IMR-90 (cell line): Measurements from ENCODE around the gene CNPY2. TPM values are rescaled to one million over a fixed set of nuclear protein-coding genes. Genes with fewer than 3 reads are reported as not detected.

Experiments
- ATAC-seq: fragments of 200-7000 bp; cut with Tn5 transposase; 2 replicates; pipeline ENCODE4 v1.9.1; 2020; ENCODE audit warnings: low read depth, mild to moderate bottlenecking, moderate library complexity
- BruUV-seq: library from RNA; stranded (reverse); fragments of 400-500 nt; replicated peaks from 2 replicates; lab custom pipeline; 2021; lab: Mats Ljungman, UMichigan
- CTCF ChIA-PET: fragments of 300-600 bp; formaldehyde crosslinking; extraction: SDS; loops from one replicate; lab custom pipeline; 2021; ENCODE audit warnings: antibody characterized with exemption; lab: Yijun Ruan, JAX
- POLR2A ChIA-PET: fragments of 300-600 bp; sonication (Branson Sonifier 250); formaldehyde crosslinking; loops from one replicate; lab custom pipeline; 2022; ENCODE audit warnings: antibody characterized with exemption; ENCODE audit not compliant: unreplicated experiment; lab: Charles Lee
- DNase-seq: peaks from one replicate; pipeline ENCODE4 v3.0.0; 2013
- H2AFZ ChIP-seq: replicated peaks from 2 replicates; pipeline ENCODE3; 2013; ENCODE audit warnings: low read length, mild to moderate bottlenecking; ENCODE audit not compliant: poor library complexity
- H2AK5ac ChIP-seq: 2 replicates; pipeline ENCODE4 v1.6.1; 2013; ENCODE audit warnings: low read depth, low read length, inconsistent platforms
- H2AK9ac ChIP-seq: replicated peaks from 2 replicates; pipeline ENCODE3; 2013; ENCODE audit warnings: mild to moderate bottlenecking, low read depth, low read length, moderate library complexity; ENCODE audit not compliant: poor library complexity
- H2BK120ac ChIP-seq: 2 replicates; pipeline ENCODE4 v1.6.1; 2013; ENCODE audit warnings: low read depth, low read length, inconsistent platforms
- H2BK15ac ChIP-seq: 3 replicates; pipeline ENCODE4 v1.6.1; 2013; ENCODE audit warnings: low read depth, low read length, inconsistent platforms
- H2BK20ac ChIP-seq: 2 replicates; pipeline ENCODE4 v1.6.1; 2013; ENCODE audit warnings: low read depth, mild to moderate bottlenecking, inconsistent platforms, low read length, moderate library complexity
- H2BK5ac ChIP-seq: 2 replicates; pipeline ENCODE4 v1.6.1; 2013; ENCODE audit warnings: mild to moderate bottlenecking, low read depth, low read length, inconsistent platforms; ENCODE audit not compliant: poor library complexity, severe bottlenecking
- H3K14ac ChIP-seq: replicated peaks from 2 replicates; pipeline ENCODE4 v1.6.1; 2013; ENCODE audit warnings: low read depth, low read length, inconsistent platforms
- H3K18ac ChIP-seq: 2 replicates; pipeline ENCODE4 v1.6.1; 2013; ENCODE audit warnings: low read depth, low read length, control low read depth
- H3K23ac ChIP-seq: 2 replicates; pipeline ENCODE4 v1.6.1; 2013; ENCODE audit warnings: low read depth, low read length, inconsistent platforms
- H3K27ac ChIP-seq: 2 replicates; pipeline ENCODE4 v1.5.1; 2013; ENCODE audit warnings: mild to moderate bottlenecking, control low read depth, low read length; ENCODE audit not compliant: insufficient read depth
- H3K27me3 ChIP-seq: 2 replicates; pipeline ENCODE4 v1.6.1; 2013; ENCODE audit warnings: low read length; ENCODE audit not compliant: control insufficient read depth, insufficient read depth
- H3K36me3 ChIP-seq: 2 replicates; pipeline ENCODE4 v1.6.1; 2013; ENCODE audit warnings: low read length, mixed read lengths; ENCODE audit not compliant: control insufficient read depth, insufficient read depth
- H3K4ac ChIP-seq: 2 replicates; pipeline ENCODE4 v1.6.1; 2013; ENCODE audit warnings: low read depth, low read length, inconsistent platforms
- H3K4me1 ChIP-seq: 2 replicates; pipeline ENCODE4 v1.6.1; 2013; ENCODE audit warnings: low read length, mixed read lengths; ENCODE audit not compliant: control insufficient read depth, insufficient read depth
- H3K4me2 ChIP-seq: 2 replicates; pipeline ENCODE4 v1.6.1; 2013; ENCODE audit warnings: low read depth, mild to moderate bottlenecking, control low read depth, low read length, moderate library complexity
- H3K4me3 ChIP-seq: 2 replicates; pipeline ENCODE4 v1.5.1; 2013; ENCODE audit warnings: low read depth, mild to moderate bottlenecking, control low read depth, low read length, moderate library complexity; ENCODE audit not compliant: insufficient read depth
- H3K56ac ChIP-seq: 2 replicates; pipeline ENCODE4 v1.6.1; 2013; ENCODE audit warnings: low read length, inconsistent platforms; ENCODE audit not compliant: insufficient read depth; ENCODE audit errors: extremely low read depth
- H3K79me1 ChIP-seq, 2 experiments: 2 replicates each; pipeline ENCODE4 v1.6.1; 2013; ENCODE audit warnings: low read length in 2 of 2, inconsistent platforms in 1 of 2, low read depth in 1 of 2
- H3K9ac ChIP-seq: 2 replicates; pipeline ENCODE4 v1.6.1; 2013; ENCODE audit warnings: low read depth, low read length, control low read depth
- H3K9me1 ChIP-seq: 2 replicates; pipeline ENCODE4 v1.6.1; 2013; ENCODE audit warnings: low read length, inconsistent platforms; ENCODE audit not compliant: insufficient read depth
- H3K9me3 ChIP-seq: 2 replicates; pipeline ENCODE4 v1.6.1; 2013; ENCODE audit warnings: low read length; ENCODE audit not compliant: control insufficient read depth, insufficient read depth
- H4K20me1 ChIP-seq: 2 replicates; pipeline ENCODE4 v1.6.1; 2013; ENCODE audit warnings: low read length, inconsistent platforms; ENCODE audit not compliant: insufficient read depth
- H4K5ac ChIP-seq: 2 replicates; pipeline ENCODE4 v1.6.1; 2013; ENCODE audit warnings: mild to moderate bottlenecking, low read depth, low read length, control low read depth
- H4K8ac ChIP-seq, 2 experiments: 2 replicates each; pipeline ENCODE4 v1.6.1; 2013; ENCODE audit warnings: low read depth in 2 of 2, low read length in 2 of 2, control low read depth in 1 of 2, inconsistent platforms in 1 of 2
- H4K91ac ChIP-seq: 2 replicates; pipeline ENCODE4 v1.6.1; 2013; ENCODE audit warnings: low read depth, low read length, inconsistent platforms; ENCODE audit not compliant: insufficient read depth
- BHLHE40 ChIP-seq: fragments of 150-350 bp; IDR thresholded peaks from 2 replicates; pipeline ENCODE4 v1.6.1; 2016; ENCODE audit warnings: mild to moderate bottlenecking, low read depth, low read length
- CEBPB ChIP-seq: IDR thresholded peaks from 2 replicates; pipeline ENCODE4 v1.6.1; 2012; ENCODE audit warnings: low read depth, low read length, improper control_type of control experiment
- CHD1 ChIP-seq: IDR thresholded peaks from 2 replicates; pipeline ENCODE4 v1.6.1; 2012; ENCODE audit warnings: low read depth, low read length, improper control_type of control experiment
- ELK1 ChIP-seq: fragments of 150-350 bp; IDR thresholded peaks from 2 replicates; pipeline ENCODE4 v1.6.1; 2016; ENCODE audit warnings: low read depth, mild to moderate bottlenecking, low read length, moderate library complexity, borderline replicate concordance
- FOS ChIP-seq: fragments of 150-350 bp; IDR thresholded peaks from 2 replicates; pipeline ENCODE4 v1.6.1; 2016; ENCODE audit warnings: low read depth, low read length
- MAFK ChIP-seq: IDR thresholded peaks from 2 replicates; pipeline ENCODE4 v1.6.1; 2012; ENCODE audit warnings: low read depth, low read length, improper control_type of control experiment
- MAZ ChIP-seq: IDR thresholded peaks from 2 replicates; pipeline ENCODE4 v1.6.1; 2012; ENCODE audit warnings: low read depth, mild to moderate bottlenecking, low read length, improper control_type of control experiment, moderate library complexity, borderline replicate concordance
- MXI1 ChIP-seq: IDR thresholded peaks from 2 replicates; pipeline ENCODE4 v1.6.1; 2012; ENCODE audit warnings: low read depth, mild to moderate bottlenecking, low read length, moderate library complexity, borderline replicate concordance
- NFE2L2 ChIP-seq: fragments of 150-350 bp; IDR thresholded peaks from 2 replicates; pipeline ENCODE4 v1.6.1; 2016; ENCODE audit warnings: low read depth, mild to moderate bottlenecking, low read length
- POLR2A ChIP-seq: IDR thresholded peaks from 2 replicates; pipeline ENCODE4 v1.6.1; 2012; ENCODE audit warnings: mild to moderate bottlenecking, low read depth, low read length
- RAD21 ChIP-seq: IDR thresholded peaks from 2 replicates; pipeline ENCODE4 v1.6.1; 2012; ENCODE audit warnings: low read length, improper control_type of control experiment
- RCOR1 ChIP-seq: IDR thresholded peaks from 2 replicates; pipeline ENCODE4 v1.6.1; 2012; ENCODE audit warnings: mild to moderate bottlenecking, low read length, improper control_type of control experiment; ENCODE audit not compliant: insufficient replicate concordance
- SMC3 ChIP-seq: fragments of 150-350 bp; IDR thresholded peaks from 2 replicates; pipeline ENCODE4 v1.6.1; 2016; ENCODE audit warnings: low read depth, mild to moderate bottlenecking, antibody characterized with exemption, low read length, moderate library complexity
- WGBS, 2 experiments: methylation state at CpG; one replicate each; pipeline versions ENCODE4 v1.1.5 to v1.1.7; 2013; ENCODE audit warnings: missing lambda C conversion rate in 2 of 2; ENCODE audit not compliant: insufficient read length in 1 of 2; ENCODE audit errors: extremely low coverage in 2 of 2; 5-methylcytosine and 5-hydroxymethylcytosine counted together
- dilution Hi-C: fragments of 300-500 bp; cut with HindIII; formaldehyde crosslinking; loops from one replicate; pipeline ENCODE4 v1.14.3; 2018; ENCODE audit warnings: low sequenced_read_pairs; ENCODE audit not compliant: unreplicated experiment
- in situ Hi-C: fragments of 300-500 bp; cut with MboI; formaldehyde crosslinking; loops from 3 replicates; pipeline ENCODE4 v1.14.3; 2019; ENCODE audit warnings: low sequenced_read_pairs, inconsistent platforms, mixed read lengths
- intact Hi-C: fragments of 100-400 bp; cut with micrococcal nuclease; formaldehyde crosslinking; loops from 2 replicates; pipeline ENCODE4 v1.10.0; 2022
- polyA plus RNA-seq, 3 experiments: library from polyadenylated mRNA; depleted of rRNA; stranded (reverse); fragments of >200 nt; gene quantifications; 2 replicates each; pipeline ENCODE4 v1.2.3, GENCODE V29; 2012; ENCODE audit warnings: low replicate concordance in 1 of 3
- total RNA-seq: library from RNA; depleted of rRNA; stranded (reverse); fragments of >200 nt; gene quantifications from 2 replicates; pipeline ENCODE4 v1.2.3, GENCODE V29; 2012
- TF ChIP-seq, protein P1 (sequence below): fragments of 150-350 bp; IDR thresholded peaks from 2 replicates; pipeline ENCODE4 v1.6.1; 2017; ENCODE audit warnings: mild to moderate bottlenecking, antibody characterized with exemption, low read length, low read depth
- TF ChIP-seq, protein P2 (sequence below): conservative IDR thresholded peaks from 2 replicates; pipeline ENCODE4 v1.5.1; 2012; ENCODE audit warnings: mild to moderate bottlenecking, low read depth, low read length, improper control_type of control experiment

The CNPY2 gene
- total and polyA plus RNA-seq, 2 of the 4 experiments (the other 2 are of a cell fraction) = 65.2 to 175 TPM

DNA sequence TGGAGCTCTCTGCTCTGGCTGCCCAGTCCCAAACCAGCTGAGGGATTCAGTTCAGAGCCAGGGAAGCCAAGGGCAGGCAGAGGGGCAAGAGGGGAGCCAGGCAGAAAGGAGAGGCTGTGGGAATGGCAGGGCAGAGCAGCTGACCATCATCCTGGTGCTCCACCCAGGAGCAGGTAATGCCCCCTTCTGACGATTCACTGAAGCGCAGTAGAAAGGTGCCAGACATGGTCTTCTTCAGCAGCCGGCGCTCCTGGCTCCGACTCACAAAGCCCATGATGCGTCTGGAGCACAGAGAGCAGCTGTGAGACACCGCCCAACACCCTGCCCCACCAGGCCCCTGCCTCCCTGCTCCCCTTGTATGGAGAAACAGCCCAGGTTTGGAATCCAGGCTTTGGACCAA is 30.9 kb upstream of the CNPY2 start:
- peaks cover 5% of the 10 kb centered on the region; the same call in 1 of the 2 replicates for H3K9me1 ChIP-seq
- ChIA-PET CTCF (no interaction called here), POLR2A (no interaction called here)
- TF ChIP-seq MXI1 (no peak), MAFK (no peak), RCOR1 (no peak), CEBPB (no peak), SMC3 (no peak), POLR2A (no peak), FOS (no peak), CHD1 (no peak), ELK1 (no peak), BHLHE40 (no peak), RAD21 (no peak), NFE2L2 (no peak), MAZ (no peak)
- TF ChIP-seq, protein P1, sequence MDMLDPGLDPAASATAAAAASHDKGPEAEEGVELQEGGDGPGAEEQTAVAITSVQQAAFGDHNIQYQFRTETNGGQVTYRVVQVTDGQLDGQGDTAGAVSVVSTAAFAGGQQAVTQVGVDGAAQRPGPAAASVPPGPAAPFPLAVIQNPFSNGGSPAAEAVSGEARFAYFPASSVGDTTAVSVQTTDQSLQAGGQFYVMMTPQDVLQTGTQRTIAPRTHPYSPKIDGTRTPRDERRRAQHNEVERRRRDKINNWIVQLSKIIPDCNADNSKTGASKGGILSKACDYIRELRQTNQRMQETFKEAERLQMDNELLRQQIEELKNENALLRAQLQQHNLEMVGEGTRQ = no peak
- TF ChIP-seq, protein P2, sequence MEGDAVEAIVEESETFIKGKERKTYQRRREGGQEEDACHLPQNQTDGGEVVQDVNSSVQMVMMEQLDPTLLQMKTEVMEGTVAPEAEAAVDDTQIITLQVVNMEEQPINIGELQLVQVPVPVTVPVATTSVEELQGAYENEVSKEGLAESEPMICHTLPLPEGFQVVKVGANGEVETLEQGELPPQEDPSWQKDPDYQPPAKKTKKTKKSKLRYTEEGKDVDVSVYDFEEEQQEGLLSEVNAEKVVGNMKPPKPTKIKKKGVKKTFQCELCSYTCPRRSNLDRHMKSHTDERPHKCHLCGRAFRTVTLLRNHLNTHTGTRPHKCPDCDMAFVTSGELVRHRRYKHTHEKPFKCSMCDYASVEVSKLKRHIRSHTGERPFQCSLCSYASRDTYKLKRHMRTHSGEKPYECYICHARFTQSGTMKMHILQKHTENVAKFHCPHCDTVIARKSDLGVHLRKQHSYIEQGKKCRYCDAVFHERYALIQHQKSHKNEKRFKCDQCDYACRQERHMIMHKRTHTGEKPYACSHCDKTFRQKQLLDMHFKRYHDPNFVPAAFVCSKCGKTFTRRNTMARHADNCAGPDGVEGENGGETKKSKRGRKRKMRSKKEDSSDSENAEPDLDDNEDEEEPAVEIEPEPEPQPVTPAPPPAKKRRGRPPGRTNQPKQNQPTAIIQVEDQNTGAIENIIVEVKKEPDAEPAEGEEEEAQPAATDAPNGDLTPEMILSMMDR = no peak
- no peaks in the 10 kb centered on the region; the same call in 1 of the 2 replicates for H4K20me1 ChIP-seq
- H3K79me1 ChIP-seq = peaks cover 0 to 9% of the 10 kb centered on the region in 2 experiments; a peak in 2 of 4 replicates
- no peak overlapping the region for H3K4me2 ChIP-seq
- H3K4me1 ChIP-seq = no peaks in the 10 kb centered on the region
- H4K5ac ChIP-seq = no peak overlapping the region
- H2BK15ac ChIP-seq = no peak overlapping the region
- H3K9ac ChIP-seq = no peak overlapping the region
- ATAC-seq = peak; percentile 29; the same call in 1 of the 2 replicates
- H3K14ac ChIP-seq = no peak overlapping the region
- dilution Hi-C loops = no loop called here
- H3K27me3 ChIP-seq = no peaks in the 10 kb centered on the region
- H2AFZ ChIP-seq = no peak overlapping the region
- no peak overlapping the region for H3K4me3 ChIP-seq
- no peak overlapping the region for H3K56ac ChIP-seq
- no peak overlapping the region for H3K23ac ChIP-seq
- H3K9me3 ChIP-seq = no peaks in the 10 kb centered on the region
- H4K91ac ChIP-seq = no peak overlapping the region
- no peak overlapping the region for H2AK9ac ChIP-seq
- H2BK5ac ChIP-seq = no peak overlapping the region
- H2BK20ac ChIP-seq = no peak overlapping the region
- no peak overlapping the region for H2BK120ac ChIP-seq
- 80% methylated on average over 2 of the region's 7 CpGs; no CpG with 5 or more reads in 1 of the 2 experiments for WGBS, 2 experiments
- H3K4ac ChIP-seq = no peak overlapping the region
- in situ Hi-C loops = no loop called here
- BruUV-seq = no TSS peak
- H3K27ac ChIP-seq = no peak overlapping the region
- intact Hi-C loops = no loop called here
- no peak overlapping the region for H4K8ac ChIP-seq
- H2AK5ac ChIP-seq = no peak overlapping the region
- H3K18ac ChIP-seq = no peak overlapping the region
- peaks cover 76% of the 10 kb centered on the region for H3K36me3 ChIP-seq
- no peak for DNase-seq
